ENCODE data around the gene RAB19.

GRCh38 chr7:140463111-140463510 is 59.3 kb downstream of the RAB19 start:
- no peak for TF ChIP-seq CTCF (IDR thresholded peaks at IDR 0.05)
- no peak for TF ChIP-seq POLR2A (IDR thresholded peaks at IDR 0.05)

All from testis (tissue), 2 donors.